NCI-H1092 (cell line): Measurements from ENCODE around the gene SLC22A5.
A peak's percentile ranks its signal among the peaks of the same experiment; 100 is the strongest.

Experiments used
- DNase-seq: peaks from one replicate; lab custom pipeline; 2025; lab: John Stamatoyannopoulos, UW

SLC22A5 gene

DNA sequence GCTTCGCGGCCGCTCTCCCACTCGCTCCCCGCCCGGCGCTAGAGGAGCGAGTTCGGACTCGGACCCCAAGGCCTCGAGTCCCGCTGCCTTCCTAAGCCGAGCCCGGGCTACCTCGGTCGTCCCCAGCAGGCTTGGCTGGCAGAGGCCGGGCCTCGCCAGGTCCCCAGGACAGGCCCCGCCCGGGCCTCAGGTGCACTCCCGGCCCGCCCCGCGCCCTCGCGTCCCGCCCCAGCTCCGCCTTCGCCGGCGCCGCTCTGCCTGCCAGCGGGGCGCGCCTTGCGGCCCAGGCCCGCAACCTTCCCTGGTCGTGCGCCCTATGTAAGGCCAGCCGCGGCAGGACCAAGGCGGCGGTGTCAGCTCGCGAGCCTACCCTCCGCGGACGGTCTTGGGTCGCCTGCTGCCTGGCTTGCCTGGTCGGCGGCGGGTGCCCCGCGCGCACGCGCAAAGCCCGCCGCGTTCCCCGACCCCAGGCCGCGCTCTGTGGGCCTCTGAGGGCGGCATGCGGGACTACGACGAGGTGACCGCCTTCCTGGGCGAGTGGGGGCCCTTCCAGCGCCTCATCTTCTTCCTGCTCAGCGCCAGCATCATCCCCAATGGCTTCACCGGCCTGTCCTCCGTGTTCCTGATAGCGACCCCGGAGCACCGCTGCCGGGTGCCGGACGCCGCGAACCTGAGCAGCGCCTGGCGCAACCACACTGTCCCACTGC is at the start of gene SLC22A5:
TSS of gene SLC22A5 (plus strand) at position 237 of the 707 bp plus-strand sequence. CDS start at position 500, 263 bp downstream.
- DNase-seq = peak; percentile 37

DNA sequence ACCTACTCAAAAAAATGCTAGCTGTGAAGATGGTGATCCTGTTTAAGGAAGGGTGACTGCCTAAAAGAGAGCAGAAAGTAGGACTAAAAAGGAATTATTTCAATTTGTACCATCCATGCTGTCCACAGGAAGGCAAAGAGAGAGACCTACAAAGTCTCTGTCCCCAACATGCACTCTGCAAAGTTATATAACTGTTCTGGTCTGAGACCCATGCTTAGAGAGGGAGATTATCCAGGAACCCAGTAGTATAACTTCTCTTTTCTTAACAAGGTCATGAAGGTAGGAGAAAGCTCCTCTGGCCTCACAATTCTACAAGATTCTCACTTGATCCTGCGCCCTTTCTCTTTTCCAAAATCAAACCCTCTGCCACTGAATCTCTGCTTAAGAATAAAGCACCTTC is 49.5 kb upstream of the SLC22A5 start:
- DNase-seq = no peak

DNA sequence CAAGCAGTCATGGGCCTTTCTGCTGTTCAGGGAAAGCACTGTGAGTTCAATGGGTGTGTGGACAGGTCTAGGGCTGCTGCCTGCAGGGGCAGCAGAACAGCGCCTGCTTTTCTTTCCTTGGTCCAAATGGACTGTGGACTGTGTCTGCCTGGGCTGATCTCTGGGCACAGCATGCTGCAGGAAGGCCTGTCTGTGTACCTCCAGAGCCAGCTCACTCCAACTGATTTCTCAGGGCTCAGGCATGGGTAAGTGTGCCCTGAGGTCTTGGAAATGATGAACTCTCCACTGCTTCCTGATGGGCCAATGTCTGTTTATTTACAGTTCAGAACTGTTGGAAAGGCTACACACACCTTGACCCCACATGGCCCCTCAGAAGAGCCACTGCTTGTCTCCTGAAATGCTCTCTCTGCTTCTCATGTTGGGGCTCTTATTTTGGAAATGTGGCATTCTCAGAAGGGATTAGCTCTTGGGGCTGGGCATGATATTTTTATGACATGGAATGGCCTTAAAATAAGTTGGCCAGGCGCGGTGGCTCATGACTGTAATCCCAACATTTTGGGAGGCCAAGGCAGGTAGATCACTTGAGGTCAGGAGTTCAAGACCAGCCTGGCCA is 48.3 kb upstream of the SLC22A5 start:
- DNase-seq = no peak

DNA sequence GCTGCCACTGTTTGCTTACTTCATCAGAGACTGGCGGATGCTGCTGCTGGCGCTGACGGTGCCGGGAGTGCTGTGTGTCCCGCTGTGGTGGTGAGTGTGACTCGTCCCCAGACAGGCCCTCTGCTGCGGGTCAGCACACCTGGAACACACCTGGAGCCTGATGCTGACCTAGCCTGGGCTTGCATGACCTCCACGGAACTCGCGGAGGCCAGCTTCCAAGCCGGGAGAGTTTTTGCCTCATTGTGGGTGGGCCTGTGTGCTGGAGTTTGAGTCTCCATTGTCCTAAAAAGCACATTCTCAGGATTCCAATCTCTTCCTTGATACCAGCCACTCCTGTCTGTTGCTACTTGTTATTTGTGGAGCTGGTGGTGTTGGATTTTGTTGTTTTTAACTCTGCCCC is 47.2 kb upstream of the SLC22A5 start:
- DNase-seq = no peak

DNA sequence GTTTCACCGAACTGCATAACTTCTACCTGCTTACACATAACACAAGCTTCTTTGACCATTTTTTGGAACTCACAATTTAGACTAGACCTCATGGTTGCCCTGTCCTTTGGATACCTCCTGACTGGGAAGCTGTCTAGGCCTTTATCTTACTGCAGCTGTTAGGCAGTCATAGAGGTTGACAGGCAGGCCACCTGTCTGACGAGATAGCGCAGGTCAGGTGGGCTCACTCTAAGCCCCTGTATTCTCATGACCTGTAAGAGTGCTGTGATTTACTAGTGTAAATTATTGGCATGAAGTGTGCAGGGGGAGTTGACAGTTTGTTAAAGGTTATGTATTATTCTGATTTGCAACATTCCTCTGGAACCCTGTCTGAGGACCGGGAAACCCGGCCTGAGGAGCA is 46.3 kb upstream of the SLC22A5 start:
- DNase-seq = no peak

DNA sequence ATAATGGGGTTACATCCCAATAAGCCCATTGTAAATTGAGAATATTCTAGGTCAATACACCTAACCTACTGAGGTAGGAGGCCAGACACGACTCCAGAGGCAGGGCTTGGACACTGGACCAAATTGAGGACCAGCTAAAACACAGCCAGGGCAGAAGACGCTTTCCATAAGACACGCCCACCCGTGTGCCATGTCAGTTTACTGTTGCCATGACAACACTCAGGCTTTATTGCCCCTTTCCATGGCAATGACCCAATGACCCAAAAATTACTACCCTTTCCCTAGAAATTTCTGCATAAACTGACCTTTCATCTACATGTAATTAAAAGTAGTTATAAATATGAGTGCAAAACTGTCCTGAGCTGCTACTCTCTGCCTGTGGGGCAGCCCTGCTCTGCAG is 43.8 kb upstream of the SLC22A5 start:
- no peak for DNase-seq

DNA sequence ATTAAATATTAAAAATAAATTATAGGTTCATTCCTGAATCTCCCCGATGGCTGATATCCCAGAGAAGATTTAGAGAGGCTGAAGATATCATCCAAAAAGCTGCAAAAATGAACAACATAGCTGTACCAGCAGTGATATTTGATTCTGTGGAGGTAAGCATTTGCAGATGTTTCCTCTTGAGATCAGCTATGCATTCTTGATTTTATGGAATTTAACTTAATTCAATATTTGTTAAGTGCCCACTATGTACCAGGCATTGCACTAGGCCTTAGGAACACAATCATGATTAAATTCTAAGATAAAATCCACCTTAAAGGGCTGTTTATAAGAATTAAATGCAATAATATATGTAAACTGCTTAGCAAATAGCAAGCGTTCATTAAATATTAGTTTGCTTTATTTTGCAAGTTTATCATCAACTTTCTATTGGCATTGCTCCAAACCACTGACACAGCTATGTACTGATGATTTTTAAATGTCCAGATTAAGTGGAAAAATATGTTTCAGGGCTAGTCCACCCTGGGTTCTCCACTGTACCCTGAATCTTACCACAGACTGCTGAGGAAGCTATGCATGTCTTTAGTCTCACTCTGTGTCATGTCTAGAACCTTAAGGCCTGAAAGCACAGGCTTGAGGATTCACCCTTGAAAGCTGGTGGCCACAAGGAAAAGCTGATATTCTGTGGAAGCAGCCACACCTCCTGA is 42.1 kb upstream of the SLC22A5 start:
- no peak for DNase-seq

DNA sequence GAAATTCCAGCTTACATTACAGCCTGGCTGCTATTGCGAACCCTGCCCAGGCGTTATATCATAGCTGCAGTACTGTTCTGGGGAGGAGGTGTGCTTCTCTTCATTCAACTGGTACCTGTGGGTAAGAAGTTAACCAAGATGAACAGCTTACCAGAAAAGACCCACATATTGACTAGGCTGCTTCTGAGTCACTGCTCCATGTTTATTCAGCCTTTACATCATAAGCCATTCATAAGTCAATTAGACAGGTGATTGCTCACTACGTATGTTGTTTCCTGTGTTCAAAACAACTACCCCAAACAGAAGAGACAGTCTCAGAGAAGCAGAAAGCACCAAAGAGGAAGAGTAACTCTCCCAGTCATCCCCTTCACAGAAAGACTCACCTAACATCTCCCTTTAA is 34.7 kb upstream of the SLC22A5 start:
- DNase-seq = no peak

DNA sequence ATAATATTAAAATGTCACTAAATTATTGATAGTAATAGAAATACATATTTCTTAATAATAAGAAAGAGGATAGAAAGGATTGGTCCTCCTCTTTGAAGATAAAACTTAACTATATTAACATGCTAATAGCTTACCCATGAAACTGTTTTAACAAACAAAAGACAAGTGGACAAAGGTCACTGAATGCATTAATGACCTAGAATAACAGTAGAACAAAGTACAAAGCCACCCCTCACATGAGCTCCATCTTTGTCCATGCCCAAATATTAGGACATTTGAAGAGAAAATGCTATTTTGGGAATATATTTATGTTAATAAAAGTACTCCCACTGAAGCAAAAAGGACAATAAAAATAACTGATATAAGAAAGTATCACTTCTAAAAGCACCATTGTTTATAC is 34.1 kb upstream of the SLC22A5 start:
- DNase-seq = no peak

DNA sequence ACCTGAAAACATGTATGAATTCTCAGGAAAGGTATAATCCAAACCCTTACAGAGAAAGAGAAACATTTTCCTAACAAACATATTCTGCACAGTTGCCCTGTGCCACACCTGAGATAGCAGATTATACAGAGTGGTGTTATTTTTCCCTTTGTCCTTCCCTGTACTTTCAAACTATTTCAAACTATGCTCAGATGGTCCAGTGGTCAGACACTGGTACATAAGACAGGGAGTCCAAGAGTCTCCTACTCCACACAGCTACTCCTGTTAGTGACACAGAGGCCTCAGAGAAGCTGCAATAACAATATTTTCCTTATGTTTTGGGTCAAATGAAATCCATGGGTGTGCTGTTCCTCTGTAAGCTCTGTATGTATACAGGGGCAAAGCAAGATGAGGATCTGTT is 30.0 kb upstream of the SLC22A5 start:
- DNase-seq = no peak

DNA sequence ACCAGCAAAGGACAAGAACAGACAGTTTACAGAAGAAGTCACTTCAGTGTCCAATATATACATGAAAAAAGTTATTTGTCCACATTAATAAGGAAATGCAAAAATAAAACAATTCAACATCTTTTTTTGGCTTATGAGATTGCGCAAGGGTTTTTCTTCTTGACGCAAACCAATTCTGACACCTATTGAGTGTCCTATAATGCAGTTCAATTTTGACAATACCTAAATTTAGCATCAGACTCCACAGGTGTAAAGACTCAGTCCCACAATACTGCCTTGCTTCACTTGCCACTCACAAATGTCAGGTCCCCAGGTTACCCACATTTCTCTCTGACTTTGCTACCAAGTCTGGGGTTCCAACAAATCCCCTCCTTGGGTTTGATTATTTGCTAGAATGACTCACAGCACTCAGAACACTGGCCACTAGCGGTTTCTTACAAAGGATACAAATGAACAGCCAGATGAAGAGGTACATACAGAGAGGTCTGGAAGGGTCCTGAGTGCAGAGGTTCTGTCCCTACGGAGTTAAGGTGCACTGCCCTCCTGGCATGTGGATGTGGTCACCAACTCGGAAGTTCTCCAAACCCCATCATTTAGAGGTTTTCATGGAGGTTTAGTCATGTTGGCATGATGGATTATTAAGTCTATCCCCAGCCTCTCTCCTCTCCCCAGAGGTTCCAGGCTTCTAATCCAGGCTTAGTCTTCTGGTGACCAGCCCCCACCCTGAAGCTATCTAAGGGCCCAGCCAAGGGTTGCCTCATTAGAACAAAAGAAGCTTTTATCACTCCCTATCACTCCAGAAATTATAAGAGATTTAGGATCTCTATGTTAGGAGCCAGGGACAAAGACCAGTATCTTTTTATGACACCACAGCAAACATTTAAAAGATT is 27.0 kb upstream of the SLC22A5 start:
- DNase-seq = no peak

DNA sequence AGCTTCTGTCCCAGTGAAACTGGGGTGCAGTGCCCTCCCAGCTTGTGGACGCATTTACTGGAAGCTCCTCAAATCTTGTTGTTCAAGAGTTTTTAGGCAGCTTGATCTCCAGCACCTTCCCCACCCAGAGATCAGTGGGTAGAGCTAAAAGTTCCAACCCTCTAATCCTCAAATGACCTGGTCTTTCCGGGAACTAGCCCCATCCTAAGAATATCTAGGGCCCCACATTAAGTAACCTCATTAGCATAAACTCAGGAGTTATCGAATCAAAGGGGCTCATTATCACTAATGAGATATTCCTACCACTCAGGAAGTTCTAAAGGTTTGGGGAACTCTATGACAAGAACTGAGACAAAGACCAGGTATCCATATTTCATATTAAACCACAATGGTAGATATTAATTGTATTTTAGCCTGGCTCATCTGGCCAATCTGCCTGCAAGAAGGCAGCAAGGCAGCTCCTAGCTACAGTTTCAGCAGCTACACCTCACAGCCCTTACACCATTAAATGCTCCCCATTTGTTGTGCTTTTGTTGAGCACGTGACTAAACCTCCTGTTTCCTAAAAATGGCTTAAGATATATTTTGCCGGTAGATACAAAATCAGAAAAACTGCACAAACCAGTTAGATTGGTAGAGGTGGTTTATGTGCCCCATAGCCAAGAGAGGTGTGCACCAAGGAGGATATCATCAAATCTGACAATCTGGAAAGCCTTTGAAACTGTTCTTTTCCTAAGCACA is 24.6 kb upstream of the SLC22A5 start:
- DNase-seq = no peak

DNA sequence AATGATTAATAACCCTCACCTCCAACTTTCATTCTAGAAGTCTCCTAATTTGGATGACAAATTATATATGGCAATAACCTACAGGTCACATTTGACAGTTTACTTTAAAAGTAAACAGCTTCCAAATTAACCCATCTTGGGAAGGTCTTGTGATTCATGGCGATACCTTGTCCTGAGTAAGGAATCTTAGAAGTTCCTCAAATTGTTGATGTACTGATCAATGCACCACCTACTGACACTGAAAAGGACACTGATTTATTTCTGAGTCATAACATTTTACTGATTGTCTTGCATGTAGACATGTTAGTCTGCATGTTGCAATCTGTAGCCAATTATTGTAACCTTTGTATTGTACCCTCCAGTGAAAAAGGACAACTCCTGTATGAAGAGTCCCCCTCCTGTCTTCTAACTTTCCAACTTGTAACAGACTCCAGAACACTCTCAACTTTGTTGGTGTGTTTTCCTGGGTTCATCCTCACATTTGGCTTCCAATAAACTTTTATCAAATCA is 16.0 kb upstream of the SLC22A5 start:
- no peak for DNase-seq

DNA sequence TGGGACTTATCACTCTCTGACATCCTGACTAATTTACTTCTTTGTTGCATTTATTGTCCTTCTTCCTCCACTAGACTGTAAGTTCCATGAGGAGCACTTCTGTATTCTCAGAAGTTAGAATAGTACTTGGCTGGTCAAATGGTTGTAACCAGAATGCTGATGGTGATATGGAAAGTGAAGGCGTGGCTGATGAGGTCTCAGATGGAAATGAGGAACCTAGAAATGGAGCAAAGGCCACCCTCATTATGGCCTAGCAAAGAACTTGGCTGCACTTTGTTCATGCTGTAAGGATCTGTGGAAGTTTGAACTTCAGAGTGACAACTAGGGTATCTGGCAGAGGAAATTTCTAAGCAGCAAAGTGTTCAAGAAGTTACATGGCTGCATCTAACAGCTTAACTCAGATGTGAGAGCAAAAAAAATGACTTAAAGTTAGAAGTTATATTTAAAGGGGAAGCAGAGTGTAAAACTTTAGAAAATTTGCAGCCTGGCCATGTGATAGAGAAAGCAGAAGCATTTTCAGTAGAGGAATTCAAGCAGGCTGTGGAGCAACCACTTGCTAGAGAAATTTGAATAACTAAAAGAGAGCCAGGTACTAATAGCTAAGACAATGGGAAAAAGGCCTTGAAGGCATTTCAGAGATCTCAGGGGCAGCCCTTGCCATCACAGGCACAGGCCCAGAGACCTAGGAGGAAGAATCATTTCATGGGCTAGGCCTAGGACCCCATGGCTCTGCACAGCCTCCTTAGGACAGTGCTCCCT is 14.9 kb upstream of the SLC22A5 start:
- no peak for DNase-seq

DNA sequence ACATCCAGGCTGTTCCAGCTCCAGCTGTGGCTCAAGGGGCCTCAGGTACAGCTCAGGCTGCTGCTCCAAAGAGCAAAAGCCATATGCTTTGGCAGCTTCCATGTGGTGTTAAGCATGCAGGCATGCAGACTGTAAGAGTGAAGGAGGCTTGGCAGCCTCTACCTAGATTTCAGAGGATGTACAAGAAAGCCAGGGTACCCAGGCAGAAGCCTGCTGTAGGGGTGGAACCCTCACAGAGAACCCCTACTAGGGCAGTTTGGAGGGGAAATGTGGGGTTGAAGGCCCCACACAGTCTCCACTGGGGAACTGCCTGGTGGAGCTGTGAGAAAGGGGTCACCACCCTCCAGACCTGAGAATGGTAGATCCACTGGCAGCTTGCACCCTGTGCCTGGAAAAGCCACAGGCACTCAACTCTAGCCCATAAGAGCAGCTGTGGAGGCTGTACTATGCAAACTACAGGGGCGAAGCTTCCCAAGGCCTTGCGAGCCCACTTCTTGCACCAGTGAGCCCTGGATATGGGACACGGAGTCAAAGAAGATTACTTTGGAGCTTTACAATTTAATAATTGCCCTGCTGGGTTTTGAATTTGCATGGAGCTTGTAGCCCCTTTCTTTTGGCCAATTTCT is 14.3 kb upstream of the SLC22A5 start:
- no peak for DNase-seq

DNA sequence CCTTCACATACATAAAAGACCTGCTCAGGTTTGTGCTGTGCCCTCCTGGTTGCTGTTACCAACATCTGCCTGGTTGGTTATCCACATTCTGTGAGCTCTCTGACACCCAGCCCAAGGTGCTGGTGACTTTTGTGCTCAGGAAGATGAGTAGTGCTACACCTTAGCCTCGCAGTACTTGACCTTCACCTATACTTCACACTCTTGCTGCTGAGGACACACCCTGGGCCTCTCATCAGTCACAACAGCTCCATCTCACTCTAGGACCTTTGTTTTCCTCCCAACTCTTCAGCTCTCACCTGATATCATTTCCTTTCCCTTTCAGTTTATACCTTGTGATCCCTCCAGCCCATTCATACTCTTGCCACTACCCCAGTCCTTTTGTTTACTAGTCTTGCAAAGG is 10.7 kb upstream of the SLC22A5 start:
- no peak for DNase-seq

DNA sequence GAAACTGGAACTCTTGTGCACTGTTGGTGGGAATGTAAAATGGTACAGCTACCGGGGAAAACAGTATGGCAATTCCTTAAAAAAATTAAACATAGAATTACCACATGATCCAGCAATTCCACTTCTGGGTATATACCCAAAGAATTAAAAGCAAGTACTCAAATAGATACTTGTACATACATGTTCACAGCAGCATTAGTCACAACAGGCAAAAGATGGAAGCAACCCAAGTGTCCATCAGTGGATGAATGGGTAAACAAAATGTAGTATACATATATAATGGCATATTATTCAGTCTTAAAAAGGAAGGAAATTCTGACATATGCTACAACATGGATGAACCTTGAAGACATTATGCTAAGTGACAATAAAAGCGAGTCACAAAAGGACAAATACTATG is 7.4 kb upstream of the SLC22A5 start:
- DNase-seq = no peak

DNA sequence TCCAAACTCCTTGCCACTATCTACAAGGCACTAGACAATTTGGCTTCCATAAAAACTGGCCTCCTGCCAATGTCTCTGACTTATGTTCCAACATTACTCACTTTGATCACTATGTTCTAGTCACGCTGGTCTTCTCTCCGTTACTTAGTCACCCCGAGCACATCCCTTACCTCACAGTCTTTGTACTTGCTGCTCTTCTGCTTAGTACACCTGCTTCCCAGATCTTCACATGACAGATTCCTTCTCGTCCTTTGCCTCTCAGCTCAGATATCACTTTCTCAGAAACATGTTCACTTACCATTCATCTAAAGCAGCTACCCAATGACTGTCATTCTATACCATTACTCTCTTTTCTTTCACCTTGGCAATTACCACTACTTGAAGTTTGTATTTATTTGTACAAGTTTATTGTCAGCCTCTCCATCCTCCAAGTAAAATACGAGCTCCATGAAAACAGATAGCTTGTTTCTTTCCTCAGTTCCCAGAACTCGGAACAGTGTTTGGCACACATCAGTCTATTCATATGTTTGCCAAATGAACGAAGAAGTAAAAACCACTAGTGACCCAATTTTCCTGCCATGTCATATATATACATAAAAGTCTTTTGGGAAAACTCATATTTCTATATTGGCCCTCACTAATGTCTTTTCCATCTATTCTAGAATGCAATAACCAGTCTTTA is 5.9 kb upstream of the SLC22A5 start:
- no peak for DNase-seq

DNA sequence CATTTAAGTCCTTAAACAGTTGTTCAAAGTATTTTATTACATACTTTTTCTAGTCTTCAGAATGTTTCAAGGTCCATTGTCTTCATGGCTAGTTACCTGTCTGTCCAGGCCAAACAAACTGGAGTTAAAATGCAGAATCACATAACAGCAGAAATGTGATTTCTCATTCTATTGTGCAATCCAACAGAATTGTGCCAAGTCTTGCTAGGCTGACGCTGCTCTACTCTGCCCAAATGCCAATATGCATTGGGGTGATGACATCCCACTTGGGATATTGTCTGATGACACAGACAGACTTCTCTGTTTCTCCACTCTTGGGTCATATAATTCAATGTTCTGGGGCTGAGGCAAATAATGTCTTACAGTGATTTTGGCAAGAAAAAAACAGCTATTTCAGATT is 5.2 kb upstream of the SLC22A5 start:
- DNase-seq = no peak

DNA sequence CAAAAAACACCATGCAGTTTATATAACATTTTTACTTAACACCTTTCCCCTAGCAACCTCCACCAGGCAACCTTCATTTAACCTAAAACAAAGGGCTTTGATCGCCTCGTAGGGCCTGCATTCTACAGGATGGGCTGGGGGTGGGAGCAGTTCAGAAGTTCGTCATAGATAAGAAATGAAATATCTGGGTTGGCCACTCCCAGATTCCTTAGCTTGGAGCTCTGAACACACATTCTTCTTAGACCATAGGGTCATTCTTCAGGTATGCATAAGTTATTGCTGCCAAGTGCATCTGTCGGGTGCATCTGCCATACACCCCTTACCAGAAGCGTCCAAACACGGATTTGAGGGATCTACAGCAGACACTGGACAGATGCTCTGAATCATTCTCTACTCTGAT is 4.3 kb upstream of the SLC22A5 start:
- DNase-seq = no peak
